ENCODE data around the gene SSBP1.

- no peak for TF ChIP-seq YY1 (IDR thresholded peaks at IDR 0.05; ENCODE audit: insufficient read depth, insufficient read length)
- TF ChIP-seq ZNF274 (IDR thresholded peaks at IDR 0.05; ENCODE audit: low read depth, low read length): no peak
Measured at GRCh38 chr7:141708351-141708750, 29.8 kb upstream of the SSBP1 start, which contains the start of gene WEE2.

Data from NT2/D1 (cell line).